NCI-H1436 treated with DMSO at 0.1 percent for 48 hours (cell line): ENCODE data around the gene ABCG8.
A peak's percentile ranks its signal among the peaks of the same experiment; 100 is the strongest.
"Not testable (repeated sequence)": the region's sequence is repeated elsewhere in the genome, so short reads cannot be mapped to it uniquely, and the experiment has no call there.

Experiments
- DNase-seq: peaks from one replicate; lab custom pipeline; 2025; lab: John Stamatoyannopoulos, UW

The ABCG8 gene

GRCh38 chr2:43872151-43872550, 33.4 kb downstream of the ABCG8 start:
- DNase-seq = no peak

GRCh38 chr2:43874776-43875451, 36.1 kb downstream of the ABCG8 start:
- no peak for DNase-seq

- DNase-seq = peak; percentile 14
Observed at GRCh38 chr2:43877782-43878464, 39.2 kb downstream of the ABCG8 start.

GRCh38 chr2:43879261-43879660, 40.5 kb downstream of the ABCG8 start:
- DNase-seq = no peak

- DNase-seq = no peak
Observed at GRCh38 chr2:43880471-43880870, 41.7 kb downstream of the ABCG8 start.

GRCh38 chr2:43880952-43881351, 42.2 kb downstream of the ABCG8 start:
- no peak for DNase-seq

- DNase-seq = no peak
Observed at GRCh38 chr2:43882312-43882711, 43.5 kb downstream of the ABCG8 start.

- DNase-seq = no peak
Observed at GRCh38 chr2:43884689-43885088, 45.9 kb downstream of the ABCG8 start.

GRCh38 chr2:43885132-43885632, 46.4 kb downstream of the ABCG8 start:
- no peak for DNase-seq

- DNase-seq = no peak
Observed at GRCh38 chr2:43887176-43887575, 48.4 kb downstream of the ABCG8 start.

- DNase-seq = no peak
Observed at GRCh38 chr2:43889416-43889815, 50.6 kb downstream of the ABCG8 start.

GRCh38 chr2:43890855-43891254, 52.1 kb downstream of the ABCG8 start:
- no peak for DNase-seq

- no peak for DNase-seq
Observed at GRCh38 chr2:43894743-43895142, 56.0 kb downstream of the ABCG8 start.

- no peak for DNase-seq
Observed at GRCh38 chr2:43896906-43897305, 58.1 kb downstream of the ABCG8 start.

GRCh38 chr2:43897492-43897891, 58.7 kb downstream of the ABCG8 start:
- no peak for DNase-seq

GRCh38 chr2:43898134-43898837, 59.5 kb downstream of the ABCG8 start:
- DNase-seq = no peak

- no peak for DNase-seq
Observed at GRCh38 chr2:43898838-43899346, 60.1 kb downstream of the ABCG8 start.

GRCh38 chr2:43899589-43899988, 60.8 kb downstream of the ABCG8 start:
- DNase-seq = no peak

- DNase-seq = peak; percentile 8
Observed at GRCh38 chr2:43905371-43905803, 66.6 kb downstream of the ABCG8 start.

- DNase-seq = no peak
Observed at GRCh38 chr2:43905871-43906270, 67.1 kb downstream of the ABCG8 start.

GRCh38 chr2:43906448-43907109, 67.8 kb downstream of the ABCG8 start:
- no peak for DNase-seq

- DNase-seq = not testable (repeated sequence)
Observed at GRCh38 chr2:43911136-43911790, 72.5 kb downstream of the ABCG8 start.
